Islet precursor cell (in vitro differentiated cells): ENCODE results near the gene CCDC185.

Experiments
- DNase-seq: peaks from one replicate; pipeline ENCODE4 v3.0.0-alpha.2; 2018

CCDC185 gene

GRCh38 chr1:223444411-223444810 lies 51.2 kb downstream of the CCDC185 start:
- no peak for DNase-seq
